Esophagus muscularis mucosa (tissue), 4 donors: ENCODE results near the gene ZNF146. TPM values are rescaled to one million over a fixed set of nuclear protein-coding genes. Genes with fewer than 3 reads are reported as not detected.

Experiments used
- DNase-seq: peaks from one replicate; pipeline ENCODE4 v3.0.0-alpha.2; 2017; ENCODE audit errors: extremely low spot score
- H3K27ac ChIP-seq, 4 donors: fragments of 200-600 bp; sonication (generic); replicated peaks in 1 of 4; 1 replicate in 3 of 4; 2 replicates in 1 of 4; pipeline ENCODE4 v1.5.1; 2016 to 2019; ENCODE audit warnings: mild to moderate bottlenecking in 1 of 4
- H3K27me3 ChIP-seq, 4 donors: fragments of 200-600 bp; sonication (generic); one replicate each; pipeline versions ENCODE4 v1.5.1 to v1.6.0; 2016 to 2019
- H3K36me3 ChIP-seq, 4 donors: fragments of 200-600 bp; sonication (generic); one replicate each; pipeline ENCODE4 v1.5.1; 2016 to 2019
- H3K4me1 ChIP-seq, 4 donors: fragments of 200-600 bp; sonication (generic); one replicate each; pipeline ENCODE4 v1.5.1; 2016 to 2019
- H3K4me3 ChIP-seq, 4 donors: fragments of 200-600 bp; sonication (generic); 1 replicate in 2 of 4; 2 replicates in 2 of 4; pipeline ENCODE4 v1.5.1; 2016 to 2019; ENCODE audit warnings: mild to moderate bottlenecking in 4 of 4, moderate library complexity in 1 of 4
- H3K9me3 ChIP-seq, 4 donors: fragments of 200-600 bp; sonication (generic); 1 replicate in 3 of 4; 2 replicates in 1 of 4; pipeline ENCODE4 v1.5.1; 2016 to 2019
- CTCF ChIP-seq, 3 experiments: fragments of 200-600 bp in 2 of 3; fragments of 450-650 bp in 1 of 3; sonication (generic) in 2 of 3; IDR thresholded peaks; one replicate each; pipeline ENCODE4 v1.5.1; 2017 to 2019; ENCODE audit warnings: antibody characterized with exemption in 3 of 3, mild to moderate bottlenecking in 2 of 3, moderate library complexity in 1 of 3
- EP300 ChIP-seq: sonication (generic); formaldehyde crosslinking; IDR thresholded peaks from one replicate; pipeline ENCODE4 v1.6.1; 2017; ENCODE audit warnings: antibody characterized with exemption
- POLR2A ChIP-seq: fragments of 450-650 bp; IDR thresholded peaks from one replicate; pipeline ENCODE4 v1.6.1; 2017; ENCODE audit warnings: antibody characterized with exemption, moderate library complexity, mild to moderate bottlenecking, low read depth
- POLR2AphosphoS5 ChIP-seq, 2 donors: sonication (generic); formaldehyde crosslinking; IDR thresholded peaks; one replicate each; pipeline ENCODE4 v1.6.1; 2017; ENCODE audit warnings: antibody characterized with exemption in 2 of 2
- WGBS: methylation state at CpG from one replicate; pipeline ENCODE4 v1.1.5; 2018; 5-methylcytosine and 5-hydroxymethylcytosine counted together
- intact Hi-C: fragments of 100-400 bp; cut with DNase I; formaldehyde crosslinking; loops from one replicate; pipeline ENCODE4 v1.15.1; 2023
- total RNA-seq, 4 donors: library from RNA; depleted of rRNA; stranded (reverse); fragments of >200 nt; gene quantifications; one replicate each; pipeline versions ENCODE4 v1.1.0 to v1.2.1, GENCODE V29; 2016

ZNF146 gene
- total RNA-seq, 4 donors from 2014 or later: 44.9 to 78.2 (median 49.9) TPM

- TF ChIP-seq EP300 (no peak), POLR2A (no peak), CTCF (IDR thresholded peaks at IDR 0.05) (no peak), POLR2AphosphoS5 (IDR thresholded peaks at IDR 0.05) (no peak)
- no peak for DNase-seq
- 76% methylated on average over 11 of the region's 11 CpGs for whole genome bisulfite sequencing
- H3K9me3 ChIP-seq: no peaks in the 10 kb centered on the region
- peaks cover 0 to 13% (median 8%) of the 10 kb centered on the region in 4 donors for H3K36me3 ChIP-seq
- H3K27me3 ChIP-seq: peaks cover 0 to 9% (median 0%) of the 10 kb centered on the region in 4 donors
- H3K4me3 ChIP-seq: no peak overlapping the region
- intact Hi-C loops: no loop called here
- H3K4me1 ChIP-seq: peaks cover 10 to 18% (median 17%) of the 10 kb centered on the region in 4 donors
- H3K27ac ChIP-seq: no peak overlapping the region
Measured at GRCh38 chr19:36244066-36244465, 29.2 kb downstream of the ZNF146 start.

GRCh38 chr19:36245210-36246005, 30.5 kb downstream of the ZNF146 start:
- no peak for DNase-seq
- peaks cover 10 to 18% (median 17%) of the 10 kb centered on the region in 4 donors for H3K4me1 ChIP-seq
- H3K4me3 ChIP-seq: peak overlapping the region; percentile 41 to 59 (median 53)
- H3K27me3 ChIP-seq: peaks cover 0 to 9% (median 0%) of the 10 kb centered on the region in 4 donors
- no peak overlapping the region for H3K27ac ChIP-seq
- no peak for TF ChIP-seq POLR2A
- 1% methylated on average over 10 of the region's 63 CpGs for WGBS
- H3K9me3 ChIP-seq: no peaks in the 10 kb centered on the region
- intact Hi-C loops: no loop called here
- peaks cover 0 to 2% (median 0%) of the 10 kb centered on the region in 4 donors for H3K36me3 ChIP-seq

GRCh38 chr19:36246006-36246481, 31.1 kb downstream of the ZNF146 start:
- intact Hi-C loops: no loop called here
- peak overlapping the region; percentile 41 to 59 (median 53) for H3K4me3 ChIP-seq
- H3K4me1 ChIP-seq: peaks cover 10 to 18% (median 17%) of the 10 kb centered on the region in 4 donors
- 12% methylated on average over 25 of the region's 29 CpGs for WGBS
- no peaks in the 10 kb centered on the region for H3K36me3 ChIP-seq
- no peak for TF ChIP-seq EP300
- no peak for TF ChIP-seq POLR2A
- no peak for TF ChIP-seq POLR2AphosphoS5 (IDR thresholded peaks at IDR 0.05)
- TF ChIP-seq CTCF (IDR thresholded peaks at IDR 0.05): no peak
- no peak overlapping the region for H3K27ac ChIP-seq
- peaks cover 0 to 9% (median 0%) of the 10 kb centered on the region in 4 donors for H3K27me3 ChIP-seq
- DNase-seq: no peak
- no peaks in the 10 kb centered on the region for H3K9me3 ChIP-seq

- Histone ChIP-seq H3K4me1 (peaks cover 0 to 7% (median 2%) of the 10 kb centered on the region in 4 donors), H3K36me3 (no peaks in the 10 kb centered on the region), H3K9me3 (no peaks in the 10 kb centered on the region), H3K4me3 (no peak overlapping the region), H3K27me3 (no peaks in the 10 kb centered on the region), H3K27ac (no peak overlapping the region)
- TF ChIP-seq EP300 (no peak), CTCF (IDR thresholded peaks at IDR 0.05) (no peak), POLR2A (no peak), POLR2AphosphoS5 (IDR thresholded peaks at IDR 0.05) (no peak)
- 76% methylated on average over 1 of the region's 1 CpG for WGBS
- intact Hi-C loops: no loop called here
- DNase-seq: no peak
Measured at GRCh38 chr19:36252047-36252446, 37.1 kb downstream of the ZNF146 start.

- no peak for DNase-seq
- intact Hi-C loops: no loop called here
- Histone ChIP-seq H3K27ac (no peak overlapping the region), H3K4me1 (peaks cover 0 to 23% (median 9%) of the 10 kb centered on the region in 4 donors), H3K27me3 (no peaks in the 10 kb centered on the region), H3K4me3 (no peak overlapping the region), H3K36me3 (no peaks in the 10 kb centered on the region), H3K9me3 (no peaks in the 10 kb centered on the region)
- TF ChIP-seq POLR2A (no peak), CTCF (IDR thresholded peaks at IDR 0.05) (no peak), EP300 (no peak), POLR2AphosphoS5 (IDR thresholded peaks at IDR 0.05) (no peak)
- 88% methylated on average over 6 of the region's 11 CpGs for WGBS
Measured at GRCh38 chr19:36254848-36255247, 39.9 kb downstream of the ZNF146 start.
